ENCODE results near the gene TRA2B. TPM values are rescaled to one million over a fixed set of nuclear protein-coding genes. Genes with fewer than 3 reads are reported as not detected.

TRA2B gene
- total RNA-seq, 1 donor from 2014 or later = 132 TPM

GRCh38 chr3:185958626-185959025, 20.8 kb upstream of the TRA2B start:
- no peaks in the 10 kb centered on the region for H3K4me1 Mint-ChIP-seq (ENCODE audit: unreplicated experiment)
- peaks cover 3% of the 10 kb centered on the region for H3K27me3 Mint-ChIP-seq (ENCODE audit: unreplicated experiment)
- H3K27ac Mint-ChIP-seq (ENCODE audit: unreplicated experiment) = no peak overlapping the region
- no peak for TF ChIP-seq CTCF (IDR thresholded peaks at IDR 0.05; ENCODE audit: unreplicated experiment)
- H3K9me3 Mint-ChIP-seq (ENCODE audit: unreplicated experiment) = no peaks in the 10 kb centered on the region
- no peaks in the 10 kb centered on the region for H3K36me3 Mint-ChIP-seq (ENCODE audit: low read depth, unreplicated experiment)
- DNase-seq (ENCODE audit: low spot score) = no peak
- H3K4me3 Mint-ChIP-seq (ENCODE audit: unreplicated experiment) = no peak overlapping the region

GRCh38 chr3:185956244-185956643, 18.4 kb upstream of the TRA2B start:
- Mint-ChIP-seq H3K9me3 (ENCODE audit: unreplicated experiment) (no peaks in the 10 kb centered on the region), H3K4me3 (ENCODE audit: unreplicated experiment) (no peak overlapping the region), H3K4me1 (ENCODE audit: unreplicated experiment) (no peaks in the 10 kb centered on the region), H3K27me3 (ENCODE audit: unreplicated experiment) (peaks cover 3% of the 10 kb centered on the region), H3K36me3 (ENCODE audit: low read depth, unreplicated experiment) (no peaks in the 10 kb centered on the region), H3K27ac (ENCODE audit: unreplicated experiment) (no peak overlapping the region)
- no peak for DNase-seq (ENCODE audit: low spot score)
- no peak for TF ChIP-seq CTCF (IDR thresholded peaks at IDR 0.05; ENCODE audit: unreplicated experiment)

- H3K4me1 Mint-ChIP-seq (ENCODE audit: unreplicated experiment) = no peaks in the 10 kb centered on the region
- no peak for TF ChIP-seq CTCF (IDR thresholded peaks at IDR 0.05; ENCODE audit: unreplicated experiment)
- no peaks in the 10 kb centered on the region for H3K9me3 Mint-ChIP-seq (ENCODE audit: unreplicated experiment)
- H3K36me3 Mint-ChIP-seq (ENCODE audit: low read depth, unreplicated experiment) = no peaks in the 10 kb centered on the region
- no peak for DNase-seq (ENCODE audit: low spot score)
- H3K27me3 Mint-ChIP-seq (ENCODE audit: unreplicated experiment) = peaks cover 3% of the 10 kb centered on the region
- H3K4me3 Mint-ChIP-seq (ENCODE audit: unreplicated experiment) = no peak overlapping the region
- no peak overlapping the region for H3K27ac Mint-ChIP-seq (ENCODE audit: unreplicated experiment)
These were observed 16.5 kb upstream of the TRA2B start for GRCh38 chr3:185954366-185954723.

- TF ChIP-seq CTCF (IDR thresholded peaks at IDR 0.05; ENCODE audit: unreplicated experiment) = no peak
- H3K27ac Mint-ChIP-seq (ENCODE audit: unreplicated experiment) = no peak overlapping the region
- no peaks in the 10 kb centered on the region for H3K27me3 Mint-ChIP-seq (ENCODE audit: unreplicated experiment)
- no peaks in the 10 kb centered on the region for H3K9me3 Mint-ChIP-seq (ENCODE audit: unreplicated experiment)
- H3K4me1 Mint-ChIP-seq (ENCODE audit: unreplicated experiment) = no peaks in the 10 kb centered on the region
- no peak overlapping the region for H3K4me3 Mint-ChIP-seq (ENCODE audit: unreplicated experiment)
- DNase-seq (ENCODE audit: low spot score) = no peak
- no peaks in the 10 kb centered on the region for H3K36me3 Mint-ChIP-seq (ENCODE audit: low read depth, unreplicated experiment)
These were observed 12.9 kb upstream of the TRA2B start for GRCh38 chr3:185950728-185951127.

GRCh38 chr3:185949515-185949914, 11.7 kb upstream of the TRA2B start:
- Mint-ChIP-seq H3K27ac (ENCODE audit: unreplicated experiment) (no peak overlapping the region), H3K4me1 (ENCODE audit: unreplicated experiment) (no peaks in the 10 kb centered on the region), H3K9me3 (ENCODE audit: unreplicated experiment) (no peaks in the 10 kb centered on the region), H3K36me3 (ENCODE audit: low read depth, unreplicated experiment) (no peaks in the 10 kb centered on the region), H3K27me3 (ENCODE audit: unreplicated experiment) (no peaks in the 10 kb centered on the region), H3K4me3 (ENCODE audit: unreplicated experiment) (no peak overlapping the region)
- DNase-seq (ENCODE audit: low spot score) = no peak
- no peak for TF ChIP-seq CTCF (IDR thresholded peaks at IDR 0.05; ENCODE audit: unreplicated experiment)

Measured in endothelial cell (in vitro differentiated cells).